Amniotic epithelial cell (primary cell): ENCODE data around the gene KCTD18.

Source experiments
- DNase-seq: peaks from one replicate; pipeline ENCODE4 v3.0.0-alpha.2; 2010; ENCODE audit warnings: low read depth

Gene KCTD18

DNA sequence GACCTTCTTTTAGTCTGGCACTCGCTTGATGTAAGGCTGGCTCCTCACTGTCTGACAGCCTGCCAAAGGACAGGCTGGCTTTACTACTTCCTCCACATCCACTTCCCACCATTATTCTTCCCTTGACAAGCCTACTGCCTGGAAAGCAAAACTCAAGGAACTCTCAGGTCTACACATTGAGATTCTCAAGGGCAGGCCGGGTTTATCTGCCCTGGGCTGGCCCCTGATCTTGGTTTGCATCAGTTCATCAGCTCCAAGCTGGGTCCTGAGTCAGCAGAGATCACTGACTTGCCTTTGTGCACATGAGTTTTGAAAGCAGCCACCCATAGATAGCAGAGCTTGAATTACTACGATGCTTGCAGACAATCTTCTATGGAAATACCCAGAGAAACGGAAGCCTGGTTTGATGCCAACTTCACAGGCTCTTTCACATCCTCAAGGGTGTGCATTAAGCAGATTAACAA, 53.9 kb downstream of the KCTD18 start:
- peak; percentile 89 for DNase-seq

DNA sequence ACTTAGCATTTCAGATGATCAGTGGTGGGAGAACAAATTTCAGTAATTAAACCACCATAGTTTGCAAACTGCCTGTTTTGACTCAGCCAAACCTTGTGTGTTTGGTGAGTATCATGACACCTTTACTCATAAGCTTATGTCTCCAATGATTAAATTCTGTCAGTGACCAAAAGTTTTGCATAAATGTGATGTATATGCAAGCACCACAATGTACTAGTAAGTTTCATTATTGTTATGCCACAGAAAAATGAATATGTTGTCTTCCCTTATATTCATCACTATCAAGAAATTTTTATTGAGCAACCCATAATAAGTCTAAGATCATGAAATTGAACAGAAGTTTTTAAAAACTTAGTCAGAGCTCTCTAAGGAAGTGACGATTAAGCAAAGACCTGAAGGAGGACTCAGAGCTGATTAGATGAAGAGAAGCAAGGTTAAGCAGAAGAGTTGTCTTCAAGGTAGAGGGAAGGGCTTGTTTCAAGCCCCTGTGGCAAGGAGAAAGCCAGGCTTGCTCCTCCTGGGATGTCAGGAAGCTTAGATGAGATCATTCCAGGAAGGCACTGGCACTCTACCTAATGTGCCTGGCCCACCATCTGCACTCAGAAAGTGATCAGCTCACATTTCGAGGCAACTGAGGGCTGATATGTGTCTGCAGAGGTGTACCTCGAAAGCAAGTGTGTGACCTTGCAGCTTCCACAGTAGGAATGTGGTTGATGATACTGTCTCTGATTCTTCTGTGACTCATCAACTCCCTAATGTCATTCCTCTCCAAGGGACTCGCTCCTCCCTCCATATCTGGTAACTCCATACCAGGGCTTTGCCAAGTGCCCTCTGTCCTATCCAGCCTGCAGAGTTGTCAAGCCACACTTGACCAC, 54.7 kb downstream of the KCTD18 start:
- peak; percentile 62 for DNase-seq

DNA sequence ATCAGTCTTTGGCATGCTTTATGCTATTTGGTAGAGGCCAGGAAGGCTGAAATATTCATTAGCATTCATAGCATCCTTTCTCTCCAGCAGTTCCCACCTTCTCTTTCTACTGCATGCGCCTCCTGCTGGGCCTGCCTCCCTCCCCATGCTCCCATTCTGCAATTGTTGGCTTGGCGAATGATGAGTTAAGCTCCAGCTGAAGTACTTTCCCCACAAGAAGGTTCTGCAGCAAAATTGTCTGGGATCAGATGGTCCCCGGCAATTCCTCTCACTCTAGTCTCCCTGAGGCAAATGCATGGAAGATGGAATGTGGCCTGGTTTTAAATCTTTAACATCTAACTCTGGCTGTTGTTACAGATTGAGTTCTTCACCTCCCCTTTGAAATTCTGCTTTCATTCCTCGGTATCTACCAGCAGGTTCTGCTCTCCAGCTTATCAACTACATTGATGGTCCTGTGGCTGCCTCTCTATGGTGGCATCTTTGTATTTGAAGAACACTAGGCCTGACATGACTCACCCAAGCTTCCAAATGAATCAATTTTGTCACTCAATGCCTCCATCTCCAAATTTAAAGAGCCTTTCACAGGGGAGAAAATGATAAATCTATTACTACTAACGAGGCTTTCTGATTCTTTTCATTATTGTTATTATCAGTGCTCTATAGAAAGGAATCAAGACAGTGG, 55.9 kb downstream of the KCTD18 start:
- DNase-seq, result no peak

DNA sequence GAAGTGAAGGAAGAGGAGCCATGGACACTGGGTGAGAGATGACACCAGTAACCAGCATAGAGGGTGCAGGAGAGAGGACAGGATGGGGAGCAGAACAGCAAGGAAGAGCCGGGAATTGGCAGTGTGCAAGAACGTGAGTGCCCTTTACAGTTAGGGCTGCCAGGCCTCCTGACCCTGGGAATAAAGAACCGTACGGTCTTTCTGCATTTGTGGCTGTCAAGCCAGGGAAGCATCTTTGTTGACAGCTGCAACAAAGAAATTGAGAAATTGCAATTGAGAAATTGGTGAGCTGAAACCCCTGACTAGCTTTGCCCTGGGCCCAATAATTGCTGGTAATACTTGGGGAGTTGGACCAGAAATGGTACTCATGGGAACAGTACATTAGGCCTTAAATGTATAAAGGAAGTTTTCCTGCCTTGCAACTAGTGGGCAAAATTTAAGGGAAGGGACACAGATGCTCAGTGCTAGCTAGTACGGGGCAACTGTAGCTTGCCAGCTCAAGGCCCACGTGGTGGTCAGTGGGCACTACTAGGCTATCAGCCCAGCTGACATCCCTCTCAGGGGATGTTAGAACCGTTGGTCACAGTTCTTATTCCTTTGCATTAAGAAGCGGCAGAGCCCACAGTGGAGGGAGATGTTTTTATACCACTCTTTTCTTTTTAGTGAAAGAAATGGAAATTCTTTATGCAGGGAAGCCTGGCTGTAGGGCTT, 56.6 kb downstream of the KCTD18 start:
- DNase-seq, result no peak

DNA sequence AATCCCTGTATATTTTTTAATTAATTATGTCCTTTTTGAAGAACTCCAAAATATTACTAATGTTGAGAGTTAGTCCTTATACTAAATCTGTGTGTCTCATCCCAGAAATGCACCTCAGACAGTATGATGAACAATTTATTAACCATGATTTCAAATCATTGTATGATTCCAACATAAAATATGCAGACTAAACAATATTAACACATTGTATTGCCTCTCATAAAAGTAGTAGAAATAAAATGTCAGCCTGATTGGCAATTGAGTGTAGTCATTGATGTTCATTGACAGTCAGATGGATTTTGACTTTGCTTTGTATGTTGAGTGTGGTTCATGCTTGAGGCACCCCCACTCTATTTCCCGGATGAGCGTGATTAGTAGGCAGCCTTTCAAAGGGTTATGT, 57.5 kb downstream of the KCTD18 start:
- DNase-seq, result no peak

DNA sequence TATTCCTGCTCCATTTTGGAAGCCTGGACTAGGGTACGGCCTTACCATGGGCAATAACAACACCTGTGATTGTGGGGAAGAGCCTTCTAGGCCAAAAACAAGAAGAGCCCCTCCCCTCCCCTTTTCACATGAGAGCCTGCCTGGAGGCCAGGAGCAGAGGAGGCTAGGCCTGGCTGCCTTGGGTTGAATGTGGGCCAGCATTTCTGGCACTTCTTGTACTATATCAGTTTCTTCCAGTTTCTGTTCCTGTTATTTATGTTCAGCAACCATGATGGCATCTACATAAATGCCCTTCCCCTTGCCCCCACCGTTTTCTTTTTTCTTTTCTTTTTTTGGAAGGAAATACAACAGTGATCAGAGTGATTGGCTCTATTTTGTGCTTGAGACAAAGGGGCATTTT, 58.4 kb downstream of the KCTD18 start:
- DNase-seq, result no peak

DNA sequence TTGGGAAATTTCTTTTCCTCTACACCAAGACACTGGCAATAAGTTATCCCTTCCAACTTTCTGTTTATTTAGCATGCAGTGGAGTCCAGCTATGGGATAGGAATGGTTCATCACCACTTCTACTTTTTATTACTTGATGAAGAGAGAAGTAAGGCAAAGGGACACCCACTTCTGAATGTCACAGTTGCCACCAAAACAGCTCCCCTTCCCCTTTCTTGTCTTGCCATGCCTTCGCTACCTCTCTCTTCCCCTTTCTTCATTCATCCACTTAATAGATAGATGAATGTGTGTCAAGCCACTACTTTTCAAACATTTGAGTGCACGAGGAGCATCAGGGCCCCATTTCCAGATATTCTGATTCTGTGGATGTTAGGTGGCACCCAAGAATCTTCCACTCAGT, 59.6 kb downstream of the KCTD18 start:
- DNase-seq, result no peak

DNA sequence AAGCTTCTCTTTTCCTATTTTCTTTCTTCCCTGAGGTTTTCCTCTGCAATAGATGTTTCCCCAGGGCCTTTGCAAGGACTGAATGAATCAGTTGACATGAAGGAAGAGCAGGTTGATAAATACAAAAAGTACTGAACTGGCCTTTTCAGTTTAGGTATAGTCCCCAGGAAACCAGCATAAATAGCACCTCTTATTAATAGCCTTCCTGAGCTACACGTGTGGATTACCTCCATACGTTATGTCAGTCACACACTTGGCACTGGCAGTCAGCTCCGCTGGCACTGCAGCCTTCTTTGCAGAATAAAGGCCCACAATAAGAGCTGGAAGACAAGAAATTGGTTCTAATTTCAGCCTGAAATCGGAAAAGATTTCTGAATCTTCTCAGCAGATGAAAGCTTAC, 60.7 kb downstream of the KCTD18 start:
- no peak for DNase-seq

DNA sequence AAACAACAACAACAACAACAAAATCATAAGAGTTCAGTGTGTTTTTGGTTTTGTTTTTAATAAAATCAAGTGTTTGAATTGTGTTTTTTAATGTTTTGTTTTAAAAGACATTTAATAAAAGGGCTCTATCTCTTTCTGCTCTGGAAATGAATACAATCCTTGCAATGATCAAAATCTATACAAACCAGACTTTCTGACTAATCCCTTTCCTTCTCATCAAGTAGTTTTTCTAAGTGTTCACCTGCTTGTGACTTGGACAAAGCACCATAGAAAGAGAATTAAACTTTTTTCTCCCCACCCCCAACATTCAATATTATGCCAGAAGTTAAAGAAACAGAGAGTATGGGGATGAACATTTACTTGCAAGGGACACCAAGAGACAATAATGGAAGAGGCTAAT, 61.4 kb downstream of the KCTD18 start:
- no peak for DNase-seq

DNA sequence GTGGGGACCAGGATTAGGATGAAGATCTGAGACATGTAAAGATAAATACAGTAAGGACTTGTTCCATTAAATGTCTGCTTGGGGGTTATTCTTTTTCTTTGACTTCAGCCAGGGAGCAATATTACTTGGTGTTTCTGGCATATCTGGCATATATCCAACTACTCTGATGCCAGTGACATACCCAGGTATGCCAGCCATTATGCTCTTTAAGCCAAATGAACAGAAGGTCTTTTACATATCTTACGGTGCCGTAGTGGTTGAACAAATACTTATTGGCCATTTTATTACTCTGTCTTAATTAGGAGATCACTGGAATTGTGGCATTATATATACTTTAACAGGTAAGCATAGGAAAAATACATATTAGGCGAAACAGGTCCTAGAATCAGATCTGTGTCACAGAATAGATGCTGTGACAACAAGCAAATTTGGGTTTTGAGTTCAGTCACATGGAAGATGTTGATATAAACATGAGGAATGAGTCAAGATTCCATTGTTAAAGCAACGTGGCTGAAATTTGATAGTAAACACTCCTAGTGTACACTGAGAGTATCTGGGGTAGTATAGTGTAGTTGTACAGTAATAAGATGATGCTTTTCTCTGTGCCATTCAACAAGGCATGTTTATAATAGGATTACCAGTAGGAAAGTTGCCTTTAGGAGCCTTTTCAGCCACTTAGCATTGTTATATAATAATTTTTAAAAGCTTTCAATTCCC, 62.6 kb downstream of the KCTD18 start:
- DNase-seq, result no peak

DNA sequence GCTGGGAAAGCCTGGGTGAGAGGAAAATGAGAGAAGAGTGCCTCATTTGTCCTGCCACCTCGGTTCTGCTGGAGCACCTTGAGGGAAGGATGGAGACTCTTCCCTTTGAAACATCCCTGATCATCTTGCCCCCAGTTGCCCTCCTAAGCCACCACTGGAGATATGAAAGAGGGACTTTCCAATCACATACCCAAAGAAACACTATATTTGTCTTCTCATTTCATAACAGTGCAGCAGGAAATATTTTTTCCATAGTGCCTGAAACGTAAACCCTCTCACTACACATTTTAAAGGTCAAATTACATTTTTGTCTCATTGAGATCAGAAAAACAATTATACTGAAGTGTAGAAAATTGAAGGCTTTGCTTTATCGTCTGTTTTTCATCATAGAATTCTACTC, 63.3 kb downstream of the KCTD18 start:
- no peak for DNase-seq

DNA sequence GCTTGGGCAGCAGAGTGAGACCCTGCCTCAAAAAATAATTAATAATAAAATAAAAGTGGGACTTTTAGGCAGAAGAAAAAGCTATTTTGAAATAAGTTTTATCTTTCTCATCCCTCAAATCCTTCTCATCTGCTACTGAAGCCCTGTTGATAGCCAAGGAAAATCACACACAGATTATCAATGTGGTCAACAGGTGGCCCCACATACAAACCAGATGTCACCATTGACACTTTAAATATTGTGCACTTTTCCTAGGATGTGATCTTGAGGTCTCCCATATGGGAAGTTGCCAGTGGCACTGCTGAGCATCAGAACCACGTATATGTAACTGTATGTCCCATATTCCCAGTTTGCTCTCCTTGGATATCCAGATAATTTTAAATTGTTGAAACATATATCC, 64.6 kb downstream of the KCTD18 start:
- no peak for DNase-seq

DNA sequence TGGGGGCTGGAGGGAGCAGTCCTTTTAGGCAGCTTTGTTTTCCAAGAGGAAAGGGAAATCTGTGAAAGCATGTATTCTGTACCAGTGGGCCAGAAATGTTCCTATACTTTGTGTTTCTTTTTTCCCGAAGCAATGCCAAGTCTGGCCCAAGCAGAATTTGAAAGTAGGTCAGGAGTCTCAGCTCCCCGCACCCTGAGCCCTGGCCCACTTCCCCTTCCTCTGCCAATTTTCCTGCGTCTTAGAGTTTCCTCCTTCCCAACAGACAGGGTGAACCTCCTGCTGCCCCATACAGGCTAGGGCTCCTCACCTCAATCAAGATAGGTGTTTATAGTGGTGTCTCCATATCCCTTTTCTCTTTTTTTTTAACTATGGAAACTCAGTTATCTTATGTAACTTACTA, 65.3 kb downstream of the KCTD18 start:
- DNase-seq, result no peak

DNA sequence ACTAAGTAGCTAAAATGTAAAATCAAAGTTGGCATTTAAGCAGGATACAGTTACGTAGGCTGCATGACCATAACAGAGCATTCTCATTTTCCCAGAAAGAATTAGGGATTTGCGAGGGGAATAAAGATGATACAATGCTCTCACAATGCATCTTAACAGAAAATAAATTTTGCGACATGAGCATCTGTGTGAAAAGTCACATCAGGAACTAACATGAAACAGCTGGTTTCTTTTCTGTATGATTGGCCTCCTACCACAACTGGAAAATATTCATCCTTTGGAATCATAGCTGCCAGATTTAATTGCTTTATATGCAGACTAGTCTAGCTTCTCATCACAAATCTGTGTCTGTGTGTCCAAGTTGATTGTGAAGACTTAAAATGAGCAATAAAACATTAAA, 66.0 kb downstream of the KCTD18 start:
- no peak for DNase-seq

DNA sequence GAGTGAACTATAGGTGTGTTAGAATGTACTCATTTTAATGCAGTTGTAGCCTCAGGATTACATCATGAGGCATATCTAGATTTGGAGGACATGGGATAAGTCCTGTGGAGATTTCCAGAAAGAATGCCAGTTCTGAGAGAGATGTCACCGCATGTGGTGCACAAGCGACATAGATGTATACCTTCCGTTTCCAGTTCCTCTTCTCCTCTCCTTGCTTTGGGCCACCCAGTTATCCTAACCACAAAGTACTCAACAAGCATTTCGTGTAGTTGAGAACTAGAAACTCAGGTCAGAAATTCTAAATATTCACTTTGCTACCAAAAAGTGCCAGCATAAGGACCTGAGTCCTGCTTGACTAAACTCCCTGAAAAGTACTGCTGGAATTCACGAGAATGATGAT, 66.5 kb downstream of the KCTD18 start:
- no peak for DNase-seq

DNA sequence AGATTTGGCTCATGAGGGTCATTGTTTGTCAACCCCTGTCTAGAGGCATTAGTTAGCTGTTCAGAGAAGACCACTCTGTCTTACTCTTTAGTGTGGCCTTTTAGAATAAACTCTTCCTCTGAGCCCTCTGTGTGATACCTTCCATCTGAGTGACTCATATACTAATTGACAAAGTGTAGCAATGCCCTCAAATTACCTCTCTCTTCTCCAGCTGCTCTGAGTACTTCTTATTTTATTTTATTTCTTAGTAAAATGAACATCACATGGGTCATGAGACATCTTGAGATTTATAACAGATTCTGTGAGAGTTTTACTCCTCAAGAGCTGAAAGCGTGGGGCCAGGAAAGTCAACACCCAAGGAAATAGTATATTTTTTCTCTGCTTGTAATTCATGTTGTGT, 67.4 kb downstream of the KCTD18 start:
- DNase-seq, result peak; percentile 66

DNA sequence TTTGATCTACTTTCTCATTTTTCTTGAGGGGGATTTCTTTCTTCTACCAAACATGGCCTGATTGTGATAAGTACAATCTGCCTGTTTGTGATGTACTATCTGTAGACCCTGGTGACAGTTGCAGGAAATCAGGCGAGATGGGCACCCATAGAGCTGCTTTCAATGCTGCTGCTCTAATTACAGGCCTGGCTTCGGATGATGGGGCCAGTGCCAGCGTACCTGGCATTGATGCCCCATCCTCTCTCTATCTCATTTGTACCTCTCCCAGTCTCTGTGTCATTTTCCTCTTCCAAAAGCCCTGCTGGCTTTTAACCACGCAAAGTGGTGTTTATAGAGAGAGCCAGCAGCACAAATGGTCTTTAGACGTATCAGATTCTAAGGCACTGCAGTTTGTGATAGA, 69.9 kb downstream of the KCTD18 start:
- DNase-seq, result no peak
